SU-DHL-6 (cell line): Measurements from ENCODE around the gene TNRC6B.

Experiments used
- CTCF ChIP-seq: fragments of 200-600 bp; sonication (generic); IDR thresholded peaks from one replicate; pipeline ENCODE4 v1.5.1; 2017; ENCODE audit warnings: antibody characterized with exemption, mild to moderate bottlenecking, low read length, moderate library complexity; ENCODE audit not compliant: insufficient read depth, poor library complexity, severe bottlenecking
- EZH2phosphoT487 ChIP-seq: fragments of 200-600 bp; sonication (generic), shearing (Covaris generic); conservative IDR thresholded peaks from 2 replicates; pipeline ENCODE4 v1.6.1; 2018; ENCODE audit warnings: mild to moderate bottlenecking, antibody characterized with exemption, low read length, moderate library complexity, mixed read lengths

GRCh38 chr22:40203572-40203971 lies 25.8 kb downstream of the TNRC6B start:
- TF ChIP-seq CTCF, result no peak
- no peak for TF ChIP-seq EZH2phosphoT487
